HepG2 (cell line): ENCODE data around the gene NFX1. TPM values are rescaled to one million over a fixed set of nuclear protein-coding genes. Genes with fewer than 3 reads are reported as not detected.

Source experiments
- ATAC-seq: fragments of 200-7000 bp; cut with Tn5 transposase; 3 replicates; pipeline ENCODE4 v1.9.1; 2020; ENCODE audit warnings: mild to moderate bottlenecking, moderate library complexity
- BruUV-seq: library from RNA; stranded (reverse); fragments of 400-500 nt; replicated peaks from 2 replicates; lab custom pipeline; 2021; lab: Mats Ljungman, UMichigan
- CTCF ChIA-PET: fragments of 300-600 bp; formaldehyde crosslinking; extraction: SDS; loops from one replicate; lab custom pipeline; 2021; ENCODE audit warnings: low total read pairs, inconsistent platforms, low intra/inter-chr PET ratio; lab: Yijun Ruan, JAX
- POLR2A ChIA-PET: fragments of 350-600 bp; sonication (Branson Sonifier 250); formaldehyde crosslinking; loops from one replicate; lab custom pipeline; 2020; ENCODE audit warnings: antibody characterized with exemption, inconsistent platforms; lab: Yijun Ruan, JAX
- DNase-seq: peaks from one replicate; pipeline ENCODE4 v3.0.0-alpha.2; 2015; ENCODE audit warnings: low spot score
- FAIRE-seq: peaks from 3 replicates; lab custom pipeline; 2011; peaks lifted over from hg19 to GRCh38; lab: Jason Lieb, UNC
- H2AFZ ChIP-seq: one replicate; pipeline ENCODE4 v1.6.1; 2011; ENCODE audit warnings: low read length, inconsistent platforms
- H3K27ac ChIP-seq: fragments of 300-600 bp; 3 replicates; pipeline ENCODE4 v1.8.0; 2011; ENCODE audit warnings: mixed run types, mild to moderate bottlenecking, mixed read lengths, low read length, inconsistent platforms; ENCODE audit not compliant: insufficient read depth; ENCODE audit errors: extremely low read length
- H3K27me3 ChIP-seq, 2 experiments: fragments of 200-600 bp in 1 of 2; 2 replicates in 1 of 2; 3 replicates in 1 of 2; pipeline versions ENCODE4 v1.6.0 to v1.8.0; 2011; ENCODE audit warnings: low read length in 2 of 2, mild to moderate bottlenecking in 2 of 2, moderate library complexity in 2 of 2, inconsistent platforms in 1 of 2; ENCODE audit not compliant: insufficient read depth in 2 of 2, control insufficient read depth in 1 of 2
- H3K36me3 ChIP-seq, 2 experiments: fragments of 200-600 bp in 1 of 2; replicated peaks in 1 of 2; 2 replicates in 1 of 2; 3 replicates in 1 of 2; pipeline versions ENCODE4 v1.5.1 to v1.8.0; 2011; ENCODE audit warnings: low read length in 2 of 2, inconsistent platforms in 1 of 2; ENCODE audit not compliant: insufficient read depth in 2 of 2, control insufficient read depth in 1 of 2
- H3K4me1 ChIP-seq: 2 replicates; pipeline ENCODE4 v1.5.1; 2012; ENCODE audit warnings: low read length, inconsistent platforms; ENCODE audit not compliant: insufficient read depth
- H3K4me2 ChIP-seq: 2 replicates; pipeline ENCODE4 v1.6.0; 2011; ENCODE audit warnings: low read depth, low read length, inconsistent platforms
- H3K4me3 ChIP-seq, 3 experiments: fragments of 200-600 bp in 1 of 3; sonication (generic), shearing (Covaris generic) in 1 of 3; replicated peaks in 1 of 3; 2 replicates each; pipeline ENCODE4 v1.5.1; 2011 to 2016; ENCODE audit warnings: low read length in 3 of 3, inconsistent platforms in 2 of 3, low read depth in 2 of 3, mild to moderate bottlenecking in 2 of 3, control low read depth in 1 of 3, mixed read lengths in 1 of 3; ENCODE audit not compliant: insufficient read depth in 1 of 3
- H3K79me2 ChIP-seq: one replicate; pipeline ENCODE4 v1.6.1; 2011; ENCODE audit warnings: low read length, inconsistent platforms; ENCODE audit not compliant: insufficient read depth
- H3K9ac ChIP-seq: 2 replicates; pipeline ENCODE4 v1.6.0; 2011; ENCODE audit warnings: mild to moderate bottlenecking, low read depth, low read length, inconsistent platforms; ENCODE audit not compliant: insufficient read depth
- H3K9me3 ChIP-seq: 2 replicates; pipeline ENCODE4 v1.5.1; 2012; ENCODE audit warnings: mild to moderate bottlenecking, low read length
- H4K20me1 ChIP-seq: 2 replicates; pipeline ENCODE4 v1.6.0; 2011; ENCODE audit warnings: inconsistent platforms, mild to moderate bottlenecking, low read length, moderate library complexity; ENCODE audit not compliant: insufficient read depth
- ASH2L ChIP-seq: fragments of 300-600, 200-600 bp; sonication (generic); IDR thresholded peaks from 2 replicates; pipeline ENCODE4 v1.7.0; 2017; ENCODE audit warnings: low read depth, mild to moderate bottlenecking, moderate library complexity, mixed read lengths, low read length; ENCODE audit not compliant: insufficient read length
- CENPX ChIP-seq: sonication (generic); formaldehyde crosslinking; IDR thresholded peaks from 2 replicates; pipeline ENCODE4 v1.9.0; 2021; ENCODE audit warnings: mild to moderate bottlenecking, missing genetic modification reagents, moderate library complexity
- DMAP1 ChIP-seq: IDR thresholded peaks from 2 replicates; pipeline ENCODE4 v1.6.1; 2016
- HMG20B ChIP-seq: conservative IDR thresholded peaks from 2 replicates; pipeline ENCODE4 v1.6.1; 2016; ENCODE audit warnings: missing genetic modification reagents, missing compliant biosample characterization
- PHF20 ChIP-seq: sonication (generic); formaldehyde crosslinking; IDR thresholded peaks from 2 replicates; pipeline ENCODE4 v1.5.0; 2020; ENCODE audit warnings: mild to moderate bottlenecking, missing genetic modification reagents
- REXO4 ChIP-seq: sonication (generic); formaldehyde crosslinking; IDR thresholded peaks from 2 replicates; pipeline ENCODE4 v1.8.0; 2022; ENCODE audit warnings: missing genetic modification reagents, mild to moderate bottlenecking, borderline replicate concordance
- RORA ChIP-seq: sonication (generic); formaldehyde crosslinking; IDR thresholded peaks from 2 replicates; pipeline ENCODE4 v1.5.0; 2020; ENCODE audit warnings: mild to moderate bottlenecking, missing genetic modification reagents, moderate library complexity
- SMYD3 ChIP-seq: sonication (generic); formaldehyde crosslinking; IDR thresholded peaks from 2 replicates; pipeline ENCODE4 v1.8.1; 2023; ENCODE audit warnings: mild to moderate bottlenecking, missing genetic modification reagents
- SNAPC2 ChIP-seq: sonication (generic); formaldehyde crosslinking; IDR thresholded peaks from 2 replicates; pipeline ENCODE4 v1.8.1; 2022; ENCODE audit warnings: mild to moderate bottlenecking, missing genetic modification reagents
- SP4 ChIP-seq: sonication (generic); formaldehyde crosslinking; IDR thresholded peaks from 2 replicates; pipeline ENCODE4 v1.8.1; 2023; ENCODE audit warnings: mild to moderate bottlenecking, missing genetic modification reagents
- TSC22D2 ChIP-seq: sonication (generic); formaldehyde crosslinking; IDR thresholded peaks from 2 replicates; pipeline ENCODE4 v1.5.1; 2020; ENCODE audit warnings: missing genetic modification reagents, mild to moderate bottlenecking, borderline replicate concordance
- ZBTB7B ChIP-seq: sonication (generic); formaldehyde crosslinking; IDR thresholded peaks from 2 replicates; pipeline ENCODE4 v1.4.0; 2020; ENCODE audit warnings: missing genetic modification reagents
- ZMYM4 ChIP-seq: sonication (generic); formaldehyde crosslinking; IDR thresholded peaks from 2 replicates; pipeline ENCODE4 v1.8.1; 2023; ENCODE audit warnings: mild to moderate bottlenecking, missing genetic modification reagents
- ZNF431 ChIP-seq: sonication (generic); formaldehyde crosslinking; IDR thresholded peaks from 2 replicates; pipeline ENCODE4 v1.9.0; 2022; ENCODE audit warnings: missing genetic modification reagents, low read depth, mild to moderate bottlenecking, borderline replicate concordance
- ZNF546 ChIP-seq: sonication (generic); formaldehyde crosslinking; conservative IDR thresholded peaks from 2 replicates; pipeline ENCODE4 v1.8.1; 2023; ENCODE audit warnings: mild to moderate bottlenecking, missing genetic modification reagents
- ZNF550 ChIP-seq: sonication (generic); formaldehyde crosslinking; IDR thresholded peaks from 2 replicates; pipeline ENCODE4 v1.4.0; 2020; ENCODE audit warnings: mild to moderate bottlenecking, missing genetic modification reagents, borderline replicate concordance
- ZNF7 ChIP-seq: IDR thresholded peaks from 2 replicates; pipeline ENCODE4 v1.6.1; 2016; ENCODE audit warnings: missing biosample characterization, missing genetic modification reagents
- ZNF879 ChIP-seq: sonication (generic); formaldehyde crosslinking; IDR thresholded peaks from 2 replicates; pipeline ENCODE4 v1.8.1; 2023; ENCODE audit warnings: missing genetic modification reagents
- ZNF891 ChIP-seq: sonication (generic); formaldehyde crosslinking; IDR thresholded peaks from 2 replicates; pipeline ENCODE4 v1.5.0; 2020; ENCODE audit warnings: mild to moderate bottlenecking, missing genetic modification reagents
- WGBS: methylation state at CpG from one replicate; pipeline ENCODE4 v1.1.6; 2017; ENCODE audit warnings: low lambda C conversion rate; 5-methylcytosine and 5-hydroxymethylcytosine counted together
- in situ Hi-C: cut with HindIII; loops from 2 replicates; pipeline ENCODE4 v1.10.0; 2017; ENCODE audit warnings: low pct_unique_long_range_greater_than_20kb; ENCODE audit not compliant: extremely low pct_ligation_motif_present
- intact Hi-C: fragments of 100-400 bp; cut with micrococcal nuclease; formaldehyde crosslinking; loops from one replicate; pipeline ENCODE4 v1.10.0; 2022; ENCODE audit not compliant: unreplicated experiment
- polyA plus RNA-seq, 8 experiments: library from polyadenylated mRNA; depleted of rRNA in 3 of 8; stranded (reverse) in 7 of 8; unstranded in 1 of 8; fragments of >200 nt; fragmentation: Illumina TruSeq in 4 of 8; extraction: Trizol in 4 of 8; gene quantifications; 2 replicates each; pipeline versions ENCODE4 v1.2.1 to v1.2.3, GENCODE V29; 2011 to 2016; ENCODE audit warnings: low read depth in 4 of 8, missing spikeins in 1 of 8, mixed read lengths in 1 of 8; ENCODE audit not compliant: insufficient read depth in 1 of 8
- total RNA-seq, 5 experiments: library from RNA; depleted of rRNA; stranded (reverse); fragments of >200 nt; fragmentation: Illumina TruSeq; extraction: Trizol; gene quantifications; 2 replicates each; pipeline ENCODE4 v1.2.3, GENCODE V29; 2016; ENCODE audit warnings: low read depth in 1 of 5
- TF ChIP-seq, protein P1 (sequence below): sonication (generic); formaldehyde crosslinking; IDR thresholded peaks from 2 replicates; pipeline ENCODE4 v1.5.0; 2020; ENCODE audit warnings: mild to moderate bottlenecking, missing genetic modification reagents

Gene NFX1
- total and polyA plus RNA-seq, 2 of the 13 experiments (the other 11 are each of a cell fraction or from before 2014, with no cell fraction given) = 23.9 to 27.5 TPM

DNA sequence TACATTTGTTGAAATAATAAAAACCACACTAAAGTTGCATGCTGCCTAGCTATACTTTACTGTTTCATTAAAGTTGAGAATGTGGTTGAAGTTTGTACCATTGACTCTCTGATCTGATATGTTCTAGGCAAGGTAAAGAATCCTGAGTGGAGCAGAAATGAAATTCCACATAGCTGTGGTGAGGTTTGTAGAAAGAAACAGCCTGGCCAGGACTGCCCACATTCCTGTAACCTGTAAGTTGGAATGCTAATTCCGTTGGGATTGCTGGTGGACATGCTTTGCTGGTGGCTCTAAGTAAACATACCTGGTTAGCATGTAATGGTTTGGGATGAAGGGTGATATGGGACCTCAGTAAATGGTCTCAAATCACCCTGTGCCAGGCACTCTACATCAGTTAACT, 16.8 kb downstream of the NFX1 start:
- CTCF ChIA-PET = interaction anchor here (1.4 kb wide), 1 partner anchor 20 kb away, joined by 3 read pairs; no protein-coding TSS in a partner anchor
- in situ Hi-C loops (loop anchor here (10.0 kb wide), 1 partner anchor 58 kb away; no protein-coding TSS in a partner anchor), intact Hi-C loops (no loop called here)
- DNase-seq (no peak), ATAC-seq (no peak), FAIRE-seq (no peak)
- H3K9me3 ChIP-seq = no peaks in the 10 kb centered on the region
- H3K27me3 ChIP-seq = no peaks in the 10 kb centered on the region
- H3K9ac ChIP-seq = no peak overlapping the region
- H2AFZ ChIP-seq = no peak overlapping the region
- H3K27ac ChIP-seq = no peak overlapping the region
- POLR2A ChIA-PET = no interaction called here
- H3K79me2 ChIP-seq = no peaks in the 10 kb centered on the region
- H4K20me1 ChIP-seq = no peaks in the 10 kb centered on the region
- H3K4me3 ChIP-seq = no peak overlapping the region
- peaks cover 38 to 89% of the 10 kb centered on the region in 2 experiments for H3K36me3 ChIP-seq
- BruUV-seq = TSS peak; percentile 13
- 67% methylated on average over 1 of the region's 1 CpG for WGBS
- no peaks in the 10 kb centered on the region for H3K4me1 ChIP-seq
- no peak for TF ChIP-seq ZMYM4 (CRISPR knock-in tag)
- no peak for TF ChIP-seq ASH2L
- no peak for TF ChIP-seq RORA (CRISPR knock-in tag)
- TF ChIP-seq PHF20 (CRISPR knock-in tag) = no peak
- TF ChIP-seq ZNF546 (CRISPR knock-in tag) = no peak
- TF ChIP-seq SMYD3 (CRISPR knock-in tag) = no peak
- TF ChIP-seq TSC22D2 (CRISPR knock-in tag) = no peak
- no peak for TF ChIP-seq ZNF891 (CRISPR knock-in tag)
- TF ChIP-seq ZBTB7B (CRISPR knock-in tag) = no peak
- H3K4me2 ChIP-seq = no peak overlapping the region

DNA sequence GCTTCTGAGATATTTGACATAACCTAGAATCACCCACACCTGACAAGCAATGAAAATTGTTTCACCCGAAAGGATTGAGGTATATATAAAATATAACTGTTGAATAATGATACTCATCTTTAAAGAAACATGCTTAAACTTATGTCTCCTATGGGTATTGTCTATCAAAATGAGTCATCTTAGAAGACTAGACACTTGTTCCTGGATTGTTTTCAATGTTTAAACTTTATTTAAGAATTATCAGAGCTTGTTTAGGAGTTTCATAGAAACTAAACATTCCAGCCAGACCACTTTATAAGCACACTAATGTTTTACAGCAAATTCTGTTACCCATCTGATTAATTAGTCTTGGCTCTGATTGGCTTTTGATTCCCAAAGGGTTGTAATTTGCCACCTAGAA, 19.6 kb downstream of the NFX1 start:
- in situ Hi-C loops = loop anchor here (10.0 kb wide), 1 partner anchor 55 kb away; no protein-coding TSS in a partner anchor
- H3K4me3 ChIP-seq = no peak overlapping the region
- no peak overlapping the region for H2AFZ ChIP-seq
- H3K4me1 ChIP-seq = no peaks in the 10 kb centered on the region
- BruUV-seq = no TSS peak
- POLR2A ChIA-PET = no interaction called here
- H3K27me3 ChIP-seq = no peaks in the 10 kb centered on the region
- no peak overlapping the region for H3K27ac ChIP-seq
- ATAC-seq (no peak), DNase-seq (no peak), FAIRE-seq (no peak)
- no peak overlapping the region for H3K4me2 ChIP-seq
- no peaks in the 10 kb centered on the region for H3K79me2 ChIP-seq
- no peaks in the 10 kb centered on the region for H3K9me3 ChIP-seq
- no peaks in the 10 kb centered on the region for H4K20me1 ChIP-seq
- WGBS = 100% methylated on average over 1 of the region's 1 CpG
- CTCF ChIA-PET = no interaction called here
- intact Hi-C loops = no loop called here
- H3K36me3 ChIP-seq = peaks cover 33 to 89% of the 10 kb centered on the region in 2 experiments
- no peak overlapping the region for H3K9ac ChIP-seq
- TF ChIP-seq SNAPC2 (CRISPR knock-in tag) = no peak
- TF ChIP-seq REXO4 = no peak
- no peak for TF ChIP-seq HMG20B (CRISPR knock-in tag)
- no peak for TF ChIP-seq SP4 (CRISPR knock-in tag)
- no peak for TF ChIP-seq DMAP1
- no peak for TF ChIP-seq ZNF550 (CRISPR knock-in tag)
- no peak for TF ChIP-seq ZNF7 (CRISPR knock-in tag)
- no peak for TF ChIP-seq CENPX (CRISPR knock-in tag)
- no peak for TF ChIP-seq ZNF431 (CRISPR knock-in tag)
- TF ChIP-seq ZNF879 = no peak
- TF ChIP-seq, protein P1, sequence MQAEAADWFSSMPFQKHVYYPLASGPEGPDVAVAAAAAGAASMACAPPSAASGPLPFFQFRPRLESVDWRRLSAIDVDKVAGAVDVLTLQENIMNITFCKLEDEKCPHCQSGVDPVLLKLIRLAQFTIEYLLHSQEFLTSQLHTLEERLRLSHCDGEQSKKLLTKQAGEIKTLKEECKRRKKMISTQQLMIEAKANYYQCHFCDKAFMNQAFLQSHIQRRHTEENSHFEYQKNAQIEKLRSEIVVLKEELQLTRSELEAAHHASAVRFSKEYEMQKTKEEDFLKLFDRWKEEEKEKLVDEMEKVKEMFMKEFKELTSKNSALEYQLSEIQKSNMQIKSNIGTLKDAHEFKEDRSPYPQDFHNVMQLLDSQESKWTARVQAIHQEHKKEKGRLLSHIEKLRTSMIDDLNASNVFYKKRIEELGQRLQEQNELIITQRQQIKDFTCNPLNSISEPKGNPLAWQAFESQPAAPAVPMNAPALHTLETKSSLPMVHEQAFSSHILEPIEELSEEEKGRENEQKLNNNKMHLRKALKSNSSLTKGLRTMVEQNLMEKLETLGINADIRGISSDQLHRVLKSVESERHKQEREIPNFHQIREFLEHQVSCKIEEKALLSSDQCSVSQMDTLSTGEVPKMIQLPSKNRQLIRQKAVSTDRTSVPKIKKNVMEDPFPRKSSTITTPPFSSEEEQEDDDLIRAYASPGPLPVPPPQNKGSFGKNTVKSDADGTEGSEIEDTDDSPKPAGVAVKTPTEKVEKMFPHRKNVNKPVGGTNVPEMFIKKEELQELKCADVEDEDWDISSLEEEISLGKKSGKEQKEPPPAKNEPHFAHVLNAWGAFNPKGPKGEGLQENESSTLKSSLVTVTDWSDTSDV (CRISPR knock-in tag) = no peak
